HG03432 (cell line): Measurements from ENCODE around the gene TFAP2B.

Experiments
- ATAC-seq: cut with Tn5 transposase; IDR thresholded peaks from one replicate; pipeline ENCODE4 v1.9.1; 2021; ENCODE audit warnings: mild to moderate bottlenecking, moderate library complexity; ENCODE audit not compliant: unreplicated experiment

TFAP2B gene

DNA sequence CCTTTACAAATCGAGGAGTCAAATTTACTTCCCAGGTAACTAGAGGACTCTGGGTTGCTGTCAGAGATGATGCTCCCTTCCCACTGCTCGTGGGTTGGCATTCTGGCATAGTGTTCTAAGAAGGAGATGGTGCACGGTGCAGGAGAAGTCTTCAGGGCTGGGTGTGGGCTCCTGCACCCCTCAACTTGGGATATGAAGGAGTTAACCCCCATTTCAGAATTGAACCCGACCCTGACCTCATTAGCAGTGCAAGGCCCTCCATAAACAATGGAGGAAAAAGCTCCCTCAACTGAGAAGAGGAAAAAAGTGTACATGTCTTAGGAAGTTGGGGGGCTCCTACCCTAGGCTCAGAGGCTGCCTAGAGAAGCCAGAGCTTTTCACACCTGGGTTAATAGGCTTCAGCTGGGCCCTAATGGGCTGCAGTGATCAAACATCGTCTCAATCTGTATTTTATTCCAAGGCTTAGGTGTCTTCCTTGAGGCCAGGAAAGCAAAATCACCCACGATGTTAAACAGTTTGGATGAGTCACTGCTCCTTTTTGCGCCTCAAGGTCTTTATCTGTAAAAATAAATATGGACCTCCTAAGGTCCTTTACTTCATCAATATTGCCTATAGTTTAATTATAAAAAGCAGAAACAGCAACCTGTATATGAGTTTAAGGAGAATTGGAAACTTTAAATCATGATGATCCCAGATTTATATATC, 29.4 kb downstream of the TFAP2B start:
- no peak for ATAC-seq

DNA sequence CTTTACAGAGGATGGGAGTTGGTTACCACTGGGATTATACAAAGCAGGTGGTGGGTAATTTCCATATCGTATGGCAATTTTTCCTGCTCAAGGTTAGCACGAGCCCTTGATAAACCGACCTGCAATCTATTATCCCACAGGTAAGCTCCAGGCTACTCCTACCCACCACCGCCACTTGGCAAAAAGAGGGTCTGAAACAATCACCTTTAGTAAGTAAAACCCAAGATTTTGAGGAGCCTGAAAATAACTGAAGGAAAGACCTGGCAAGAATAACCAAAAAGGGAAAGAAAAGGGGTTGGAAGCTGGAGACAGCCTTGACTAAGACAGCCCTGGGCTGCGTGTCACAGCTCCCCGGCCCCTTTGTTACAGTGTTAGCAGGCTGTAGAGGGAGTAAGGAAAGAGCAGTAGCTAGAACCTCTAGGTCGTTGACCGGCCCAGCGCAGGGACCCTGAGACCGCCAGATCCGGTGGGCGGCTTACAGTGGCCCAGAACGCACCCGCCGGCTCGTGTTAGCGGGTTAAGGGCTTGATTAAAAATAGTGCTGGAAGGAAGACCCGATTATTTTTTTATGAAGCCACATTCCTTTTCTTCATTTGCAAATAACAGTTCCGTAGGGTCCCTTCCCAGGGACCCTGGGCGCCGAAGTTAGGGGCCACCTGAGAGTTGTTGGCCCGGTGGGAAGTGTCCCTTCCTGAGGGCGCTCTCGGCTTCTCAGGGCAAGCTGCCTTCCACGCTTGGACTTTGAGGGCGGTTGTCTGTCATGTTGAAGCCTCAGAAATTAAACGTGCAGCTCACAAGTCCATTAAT, 30.5 kb downstream of the TFAP2B start:
- ATAC-seq = no peak

DNA sequence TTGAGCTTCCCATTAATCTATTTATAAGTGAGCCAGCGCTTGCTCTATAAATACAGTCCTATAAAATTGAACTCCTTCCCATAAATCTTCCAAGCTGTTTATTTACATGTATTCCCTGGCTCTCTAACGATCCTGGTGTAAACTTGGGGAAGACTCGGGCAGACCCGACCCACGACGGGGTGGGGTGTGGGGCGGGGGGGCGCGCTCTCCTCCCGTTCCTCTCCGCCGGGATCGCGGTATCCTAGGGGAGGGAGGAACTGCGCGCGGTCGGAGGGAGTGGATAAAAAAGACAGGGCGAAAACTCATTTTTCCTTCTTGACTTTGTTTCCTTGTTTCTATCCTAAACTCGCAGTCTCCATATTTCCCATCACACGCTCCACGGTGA, 31.1 kb downstream of the TFAP2B start:
- ATAC-seq = no peak

DNA sequence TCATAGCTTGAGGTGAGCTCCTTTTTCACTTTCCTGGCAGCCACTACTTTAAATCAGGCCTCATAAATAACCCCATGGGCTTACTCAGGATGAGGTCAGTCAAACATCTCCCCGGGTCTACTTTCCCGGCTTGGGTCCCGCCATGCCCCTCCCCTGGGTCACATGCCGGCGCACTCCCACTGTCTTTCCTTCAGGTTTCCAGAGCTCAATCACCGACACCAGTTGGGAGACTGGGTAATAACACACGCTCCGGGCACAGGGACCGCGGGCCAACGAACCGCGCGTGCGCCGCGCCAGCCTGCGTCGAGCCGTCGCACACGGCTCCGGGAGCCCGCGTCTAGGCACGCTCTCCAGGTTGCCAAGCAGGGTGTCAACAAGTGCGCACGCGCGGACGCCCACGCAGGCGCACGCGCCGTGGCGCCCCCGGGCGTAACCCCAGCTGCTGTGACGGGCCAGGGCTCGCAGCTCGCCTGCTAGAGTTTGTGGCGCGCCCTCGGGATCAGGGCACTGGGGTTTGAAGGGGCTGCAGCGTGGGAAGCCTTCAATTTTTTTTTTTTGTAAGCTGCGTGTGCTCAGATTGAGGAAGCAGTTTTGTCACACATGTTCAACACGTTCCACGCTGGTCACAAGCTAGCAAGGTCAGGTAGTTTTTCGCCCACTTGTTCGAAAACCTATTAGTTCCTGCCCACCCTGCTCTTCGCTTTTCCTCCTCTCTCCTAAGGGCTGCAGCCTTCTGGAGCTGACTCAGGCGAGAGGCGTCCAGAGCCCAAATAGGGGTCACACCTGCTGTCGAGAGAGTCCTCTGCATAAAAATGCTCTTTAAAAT, 31.8 kb downstream of the TFAP2B start:
- ATAC-seq = no peak

DNA sequence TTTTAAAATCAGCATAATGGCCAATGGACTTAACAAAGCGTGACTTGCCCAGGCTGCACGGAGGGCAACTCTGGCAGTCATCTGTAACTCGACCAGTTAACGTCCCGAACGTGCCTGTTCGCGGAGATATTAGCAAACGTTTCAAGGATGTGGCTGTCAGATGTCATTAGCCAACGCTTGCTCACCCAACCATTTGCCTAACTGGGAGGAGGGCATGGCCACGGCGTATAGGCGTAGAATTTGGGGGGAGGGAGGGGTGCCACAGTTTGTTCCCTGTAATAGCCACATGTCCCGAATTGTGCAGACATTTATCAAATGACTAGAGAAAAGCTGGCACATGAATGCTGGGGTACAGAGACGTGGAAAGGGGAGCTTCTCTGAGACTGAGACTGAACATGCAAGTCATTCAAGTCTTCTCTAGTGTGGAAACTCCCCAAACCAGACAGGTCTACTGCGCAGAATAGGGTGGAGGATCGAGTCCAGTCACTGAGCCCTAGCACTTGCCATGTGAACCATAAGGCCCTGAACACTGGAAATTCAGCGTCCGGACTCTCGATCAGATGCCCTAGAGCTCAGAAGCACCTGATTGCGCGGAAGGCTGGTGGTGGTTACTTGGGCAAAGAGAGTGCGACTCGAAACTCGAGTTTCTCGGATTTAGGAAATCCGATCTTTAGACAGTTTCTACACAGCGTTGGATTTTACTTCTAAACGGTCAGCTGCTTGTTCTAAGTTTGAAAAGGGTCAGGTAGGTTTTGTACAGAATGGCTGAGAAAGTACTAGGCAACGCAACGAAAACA, 32.6 kb downstream of the TFAP2B start:
- ATAC-seq = no peak

DNA sequence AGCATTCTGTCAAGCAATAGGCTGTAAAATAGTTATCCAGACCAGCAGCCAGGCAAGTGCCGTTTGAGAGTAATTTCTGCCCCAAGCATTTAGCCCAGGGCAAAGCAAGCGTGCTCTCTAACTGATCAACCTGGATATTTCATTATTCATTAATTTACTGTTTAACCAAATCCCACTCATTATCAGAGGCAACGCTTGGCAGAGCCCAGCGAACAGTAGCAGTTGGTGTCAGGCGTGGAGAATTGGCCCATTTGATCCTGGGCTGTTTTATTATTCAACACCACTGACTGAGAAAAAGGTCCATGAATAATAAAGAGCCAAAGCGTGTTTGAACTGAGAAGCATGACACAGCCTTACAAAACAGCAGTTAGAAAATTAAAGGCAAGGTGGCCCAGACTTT, 35.3 kb downstream of the TFAP2B start:
- no peak for ATAC-seq

DNA sequence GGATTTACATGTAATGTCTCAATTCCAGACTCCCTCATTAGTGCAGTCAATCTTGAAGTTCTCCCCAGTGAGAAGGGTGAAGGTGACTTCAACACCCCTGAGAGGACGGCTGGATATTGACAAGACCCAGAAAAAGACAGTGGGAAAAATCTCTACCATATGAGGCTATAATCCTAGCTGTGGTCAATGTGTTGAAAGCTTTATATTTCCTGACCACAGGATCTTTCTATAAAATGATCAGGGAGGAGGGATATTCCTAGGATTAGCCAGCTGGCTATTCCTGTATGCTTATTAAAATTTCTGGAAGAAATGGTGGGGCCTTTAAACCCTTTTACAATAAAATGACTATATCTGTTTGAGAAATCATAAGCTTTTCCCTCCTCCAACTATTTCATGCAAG, 43.0 kb downstream of the TFAP2B start:
- ATAC-seq = no peak

DNA sequence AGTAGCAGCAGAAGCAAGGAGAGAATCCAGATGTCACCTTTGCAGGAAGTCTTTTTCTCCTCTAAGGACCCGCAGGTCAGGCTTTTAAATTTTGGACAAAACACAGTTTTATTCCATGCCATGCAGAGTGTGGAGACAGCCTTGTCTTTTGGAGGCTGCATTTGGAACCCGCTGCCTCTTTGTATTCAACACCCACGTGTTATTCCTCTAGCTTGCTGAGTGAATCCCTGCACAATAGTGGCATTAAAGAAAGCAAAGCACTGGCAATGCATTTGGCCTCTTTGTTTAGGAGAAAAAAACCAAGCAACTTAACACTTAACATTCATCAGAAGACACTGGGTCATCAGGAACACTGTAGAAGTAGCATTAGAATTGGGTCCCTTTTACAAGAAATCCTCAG, 43.5 kb downstream of the TFAP2B start:
- ATAC-seq = no peak

DNA sequence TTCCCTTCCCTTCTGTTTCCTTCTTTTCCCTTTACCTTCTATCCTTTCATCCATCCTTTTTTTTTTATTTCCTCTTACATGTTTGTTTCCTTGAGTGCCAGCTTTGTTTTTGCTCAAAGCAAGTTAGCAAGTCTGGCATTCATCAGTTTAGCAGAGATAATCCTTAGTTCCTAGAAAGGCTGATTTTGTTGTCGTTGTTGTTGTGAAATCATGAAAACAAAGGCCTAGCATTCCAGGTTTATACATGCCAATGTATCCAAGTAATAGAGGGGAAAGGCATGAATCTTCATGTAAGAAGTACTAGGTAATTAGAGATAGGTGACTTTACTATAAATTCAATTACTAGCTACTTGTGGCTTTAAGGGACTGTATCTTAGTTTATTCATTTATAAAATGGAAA, 45.9 kb downstream of the TFAP2B start:
- ATAC-seq = no peak

DNA sequence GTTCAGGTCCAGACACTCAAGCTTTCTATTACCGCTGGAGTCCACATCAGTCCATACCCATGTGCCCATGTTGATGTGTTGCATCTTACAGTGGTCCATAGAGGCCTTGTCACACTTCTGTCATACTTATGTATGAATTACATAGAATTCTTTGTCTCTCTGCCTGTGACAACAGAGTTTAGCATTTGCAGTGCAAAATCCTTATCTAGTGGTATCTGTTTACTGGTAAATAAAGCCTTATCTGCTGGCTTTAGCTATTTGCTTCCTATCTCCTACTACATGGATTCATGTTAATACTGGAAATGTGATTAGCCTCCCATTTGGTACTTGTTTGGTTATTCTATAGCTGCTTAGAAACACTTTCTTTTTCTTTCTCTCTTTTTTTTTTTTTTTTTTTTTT, 49.8 kb downstream of the TFAP2B start:
- no peak for ATAC-seq

DNA sequence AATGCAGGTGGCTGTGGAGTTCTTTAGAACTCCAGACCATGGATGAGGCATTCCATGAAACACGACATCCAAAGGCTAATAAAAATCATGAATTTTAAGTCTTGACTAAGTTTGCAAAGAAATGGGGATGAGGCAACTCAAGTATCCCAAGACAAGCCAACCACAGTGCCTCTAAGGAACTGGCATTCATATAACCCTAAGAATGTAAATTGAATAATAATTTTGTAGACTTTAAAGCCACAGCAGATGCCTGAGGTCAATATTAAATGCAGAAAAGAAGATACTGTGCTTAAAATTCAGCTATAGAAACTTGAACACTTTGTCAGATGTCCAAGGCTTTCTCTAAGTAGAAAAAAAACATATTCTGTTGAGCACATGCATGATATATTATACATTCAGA, 54.5 kb downstream of the TFAP2B start:
- no peak for ATAC-seq

DNA sequence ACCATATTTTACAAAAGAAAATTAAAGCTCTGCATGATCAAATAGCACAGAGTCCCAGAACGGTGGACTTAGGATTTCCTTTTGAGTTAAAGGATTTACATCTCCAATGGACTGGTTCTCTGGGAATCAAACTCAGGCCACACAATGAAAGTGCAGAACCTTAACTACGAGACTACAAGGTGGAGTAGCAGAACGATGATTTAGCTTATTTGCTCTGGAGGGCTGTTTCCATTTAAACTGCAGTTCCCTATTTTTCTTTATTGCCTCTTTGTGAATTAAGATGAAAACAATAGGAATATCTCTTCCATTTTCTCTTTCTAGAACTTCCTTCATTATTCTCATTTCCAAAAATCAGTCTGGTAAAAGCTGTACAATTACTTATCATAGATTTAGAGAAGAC, 65.7 kb downstream of the TFAP2B start:
- no peak for ATAC-seq

DNA sequence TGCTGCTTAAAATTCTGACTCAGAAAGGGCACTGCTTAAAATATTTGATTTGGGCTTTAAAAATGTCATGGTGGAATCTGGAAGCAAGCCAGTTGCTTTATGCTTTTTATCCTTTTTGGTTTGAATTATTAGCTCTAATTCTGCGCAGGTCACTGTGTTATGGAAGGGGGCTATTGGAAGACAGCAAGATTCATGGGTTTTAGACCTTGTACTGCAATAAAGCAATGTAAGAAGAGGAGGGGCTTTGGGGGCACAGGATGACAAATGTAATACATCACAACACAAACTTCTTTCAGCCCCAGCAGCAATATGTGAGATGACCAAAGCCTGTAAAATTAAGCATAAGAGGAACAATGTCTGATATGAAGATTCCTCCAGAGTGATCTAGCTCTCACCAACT, 68.4 kb downstream of the TFAP2B start:
- ATAC-seq = no peak

DNA sequence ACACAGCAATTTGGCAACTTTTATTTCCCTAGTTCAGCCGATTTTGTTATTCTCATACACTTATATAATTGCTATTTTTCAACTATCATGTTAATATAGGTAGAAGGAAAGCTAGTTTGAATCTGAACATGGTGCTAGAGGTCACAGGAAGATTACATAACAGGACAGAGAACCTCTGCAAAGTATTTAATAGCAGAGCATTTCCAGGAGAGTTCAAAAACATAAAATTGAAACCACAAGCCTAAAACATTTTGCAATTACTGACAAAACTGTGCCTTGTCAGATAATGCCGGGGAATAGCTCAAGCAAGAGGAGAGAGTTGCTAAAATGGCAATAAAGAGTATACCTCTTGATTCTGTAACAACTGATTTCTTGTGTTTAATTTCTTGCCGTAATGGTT, 70.8 kb downstream of the TFAP2B start:
- no peak for ATAC-seq

DNA sequence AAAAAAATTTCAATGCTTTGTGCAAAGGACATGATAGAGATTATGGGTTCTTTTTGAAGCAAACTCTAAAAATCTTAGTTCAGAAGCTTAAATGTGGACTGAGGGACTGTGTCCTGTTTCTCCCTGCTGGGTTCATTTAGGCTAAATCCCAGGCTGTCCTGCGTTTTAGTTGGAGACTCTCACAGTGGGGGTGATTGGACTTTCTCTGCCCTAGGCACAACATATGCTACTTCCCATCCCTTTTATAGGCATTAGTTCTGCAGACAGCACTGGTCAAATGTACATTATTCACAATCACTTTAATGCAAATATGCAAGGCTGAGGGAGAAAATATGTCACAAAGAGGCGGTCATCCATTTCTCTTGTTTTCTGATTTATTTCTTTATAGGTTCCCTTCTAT, 71.3 kb downstream of the TFAP2B start:
- no peak for ATAC-seq

DNA sequence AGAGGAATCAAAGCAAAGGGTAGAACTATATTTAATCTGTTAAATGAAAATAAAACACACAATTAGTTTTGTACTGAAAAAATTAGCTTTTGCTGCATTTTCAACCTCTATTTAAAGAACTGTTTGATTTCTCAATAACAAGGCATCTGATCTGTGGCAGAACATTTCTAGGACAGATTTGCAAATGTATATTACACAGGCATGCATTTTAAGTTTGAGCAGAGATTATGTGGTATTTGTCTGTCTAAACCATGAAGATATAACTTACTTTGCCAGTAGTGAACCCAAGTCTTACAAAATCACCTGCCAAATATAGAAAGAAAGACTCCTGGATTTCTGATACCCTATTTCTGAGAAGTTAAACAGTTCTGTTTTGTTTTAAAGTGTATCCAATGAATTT, 71.9 kb downstream of the TFAP2B start:
- no peak for ATAC-seq

DNA sequence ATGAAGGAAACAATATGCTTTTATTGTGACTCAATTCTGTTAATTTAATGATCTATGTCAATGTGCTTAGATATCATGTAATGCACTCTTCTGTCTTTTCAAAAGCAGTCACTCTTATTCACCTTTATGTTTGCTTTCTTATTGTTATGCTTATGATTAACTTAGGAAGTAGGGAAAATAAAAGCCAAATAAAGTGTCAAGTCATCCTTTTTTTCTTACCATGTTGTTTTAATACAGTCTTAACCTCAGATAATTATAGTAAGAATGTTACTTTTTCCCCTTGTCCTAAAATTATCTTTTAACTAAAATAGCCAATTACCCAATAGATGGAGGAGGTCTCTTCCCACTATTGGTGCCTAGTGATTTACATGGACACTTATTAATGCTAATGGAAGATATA, 72.6 kb downstream of the TFAP2B start:
- no peak for ATAC-seq
